Measurements from ENCODE around the gene WEE1. TPM values are rescaled to one million over a fixed set of nuclear protein-coding genes. Genes with fewer than 3 reads are reported as not detected.
"Not testable (repeated sequence)": the region's sequence is repeated elsewhere in the genome, so short reads cannot be mapped to it uniquely, and the experiment has no call there.

Gene WEE1
- polyA plus RNA-seq, 1 donor (not counting 4 experiments of a cell fraction or from before 2014, with no cell fraction given): 39.2 TPM

- H2AFZ ChIP-seq (ENCODE audit: control insufficient read depth, low read length): no peak overlapping the region
- H3K27me3 ChIP-seq (ENCODE audit: control insufficient read depth, extremely low read depth, insufficient read depth, low read length): no peaks in the 10 kb centered on the region
- no peaks in the 10 kb centered on the region for H3K79me2 ChIP-seq (ENCODE audit: control insufficient read depth, insufficient read depth, low read length)
- H3K36me3 ChIP-seq (ENCODE audit: control insufficient read depth in 2 of 2, extremely low read depth in 1 of 2, insufficient read depth in 2 of 2, low read length in 2 of 2): no peaks in the 10 kb centered on the region
- peaks cover 9% of the 10 kb centered on the region for H3K4me1 ChIP-seq (ENCODE audit: control insufficient read depth, extremely low read depth, insufficient read depth, low read length)
- H3K9ac ChIP-seq (ENCODE audit: control insufficient read depth, extremely low read depth, insufficient read depth, low read length): no peak overlapping the region
- H3K9me3 ChIP-seq (ENCODE audit: control insufficient read depth, low read depth, low read length): no peaks in the 10 kb centered on the region
- DNase-seq (ENCODE audit: low read depth, low spot score) (no peak), FAIRE-seq (no peak)
- dilution Hi-C loops (cut with MboI; ENCODE audit: extremely low pct_ligation_motif_present, low sequenced_read_pairs): no loop called here
- H3K27ac ChIP-seq (ENCODE audit: control insufficient read depth, insufficient read depth, low read length): no peak overlapping the region
- H3K4me3 ChIP-seq (ENCODE audit: control insufficient read depth in 2 of 3, extremely low read depth in 1 of 3, insufficient read depth in 2 of 3, low read depth in 1 of 3, low read length in 3 of 3): no peak overlapping the region
- no peaks in the 10 kb centered on the region for H3K9me1 ChIP-seq (ENCODE audit: control insufficient read depth, extremely low read depth, insufficient read depth, low read length)
- no peaks in the 10 kb centered on the region for H4K20me1 ChIP-seq (ENCODE audit: control insufficient read depth, extremely low read depth, insufficient read depth, low read length)
- TF ChIP-seq EZH2 (IDR thresholded peaks at IDR 0.05; ENCODE audit: low read length): no peak
- no peak for TF ChIP-seq CTCF (optimal IDR thresholded peaks at IDR 0.05 in 1 of 3, IDR thresholded peaks at IDR 0.05 in 1 of 3, conservative IDR thresholded peaks at IDR 0.05 in 1 of 3; ENCODE audit: extremely low read depth in 1 of 3, insufficient read depth in 2 of 3, low read length in 3 of 3)
- no peak overlapping the region for H3K4me2 ChIP-seq (ENCODE audit: control insufficient read depth, extremely low read depth, insufficient read depth, low read depth, low read length)
These were observed 45.5 kb downstream of the WEE1 start for GRCh38 chr11:9619004-9619403.

GRCh38 chr11:9619971-9620370 lies 46.5 kb downstream of the WEE1 start:
- Histone ChIP-seq H3K27me3 (ENCODE audit: control insufficient read depth, extremely low read depth, insufficient read depth, low read length) (no peaks in the 10 kb centered on the region), H3K4me3 (ENCODE audit: control insufficient read depth in 2 of 3, extremely low read depth in 1 of 3, insufficient read depth in 2 of 3, low read depth in 1 of 3, low read length in 3 of 3) (no peak overlapping the region), H3K4me2 (ENCODE audit: control insufficient read depth, extremely low read depth, insufficient read depth, low read depth, low read length) (no peak overlapping the region), H3K9ac (ENCODE audit: control insufficient read depth, extremely low read depth, insufficient read depth, low read length) (no peak overlapping the region), H3K9me1 (ENCODE audit: control insufficient read depth, extremely low read depth, insufficient read depth, low read length) (no peaks in the 10 kb centered on the region), H3K4me1 (ENCODE audit: control insufficient read depth, extremely low read depth, insufficient read depth, low read length) (peaks cover 3% of the 10 kb centered on the region), H3K27ac (ENCODE audit: control insufficient read depth, insufficient read depth, low read length) (no peak overlapping the region), H3K79me2 (ENCODE audit: control insufficient read depth, insufficient read depth, low read length) (no peaks in the 10 kb centered on the region), H2AFZ (ENCODE audit: control insufficient read depth, low read length) (no peak overlapping the region), H4K20me1 (ENCODE audit: control insufficient read depth, extremely low read depth, insufficient read depth, low read length) (no peaks in the 10 kb centered on the region), H3K36me3 (ENCODE audit: control insufficient read depth in 2 of 2, extremely low read depth in 1 of 2, insufficient read depth in 2 of 2, low read length in 2 of 2) (no peaks in the 10 kb centered on the region), H3K9me3 (ENCODE audit: control insufficient read depth, low read depth, low read length) (no peaks in the 10 kb centered on the region)
- TF ChIP-seq EZH2 (IDR thresholded peaks at IDR 0.05; ENCODE audit: low read length): no peak
- TF ChIP-seq CTCF (optimal IDR thresholded peaks at IDR 0.05 in 1 of 3, IDR thresholded peaks at IDR 0.05 in 1 of 3, conservative IDR thresholded peaks at IDR 0.05 in 1 of 3; ENCODE audit: extremely low read depth in 1 of 3, insufficient read depth in 2 of 3, low read length in 3 of 3): no peak
- DNase-seq (ENCODE audit: low read depth, low spot score) (no peak), FAIRE-seq (no peak)
- dilution Hi-C loops (cut with MboI; ENCODE audit: extremely low pct_ligation_motif_present, low sequenced_read_pairs): no loop called here

GRCh38 chr11:9622353-9622752 lies 48.9 kb downstream of the WEE1 start:
- H3K4me2 ChIP-seq (ENCODE audit: control insufficient read depth, extremely low read depth, insufficient read depth, low read depth, low read length); DNase-seq (ENCODE audit: low read depth, low spot score); dilution Hi-C loops (cut with MboI; ENCODE audit: extremely low pct_ligation_motif_present, low sequenced_read_pairs); H3K4me1 ChIP-seq (ENCODE audit: control insufficient read depth, extremely low read depth, insufficient read depth, low read length); H3K27ac ChIP-seq (ENCODE audit: control insufficient read depth, insufficient read depth, low read length); H2AFZ ChIP-seq (ENCODE audit: control insufficient read depth, low read length); H3K4me3 ChIP-seq (ENCODE audit: control insufficient read depth in 2 of 3, extremely low read depth in 1 of 3, insufficient read depth in 2 of 3, low read depth in 1 of 3, low read length in 3 of 3); FAIRE-seq; H3K9me1 ChIP-seq (ENCODE audit: control insufficient read depth, extremely low read depth, insufficient read depth, low read length); H3K9ac ChIP-seq (ENCODE audit: control insufficient read depth, extremely low read depth, insufficient read depth, low read length); H3K36me3 ChIP-seq (ENCODE audit: control insufficient read depth in 2 of 2, extremely low read depth in 1 of 2, insufficient read depth in 2 of 2, low read length in 2 of 2); H3K79me2 ChIP-seq (ENCODE audit: control insufficient read depth, insufficient read depth, low read length); H4K20me1 ChIP-seq (ENCODE audit: control insufficient read depth, extremely low read depth, insufficient read depth, low read length); H3K27me3 ChIP-seq (ENCODE audit: control insufficient read depth, extremely low read depth, insufficient read depth, low read length); H3K9me3 ChIP-seq (ENCODE audit: control insufficient read depth, low read depth, low read length): not testable (repeated sequence)

- H3K27me3 ChIP-seq (ENCODE audit: control insufficient read depth, extremely low read depth, insufficient read depth, low read length); H4K20me1 ChIP-seq (ENCODE audit: control insufficient read depth, extremely low read depth, insufficient read depth, low read length); H2AFZ ChIP-seq (ENCODE audit: control insufficient read depth, low read length); dilution Hi-C loops (cut with MboI; ENCODE audit: extremely low pct_ligation_motif_present, low sequenced_read_pairs); FAIRE-seq; H3K27ac ChIP-seq (ENCODE audit: control insufficient read depth, insufficient read depth, low read length); H3K9me1 ChIP-seq (ENCODE audit: control insufficient read depth, extremely low read depth, insufficient read depth, low read length); H3K79me2 ChIP-seq (ENCODE audit: control insufficient read depth, insufficient read depth, low read length); H3K36me3 ChIP-seq (ENCODE audit: control insufficient read depth in 2 of 2, extremely low read depth in 1 of 2, insufficient read depth in 2 of 2, low read length in 2 of 2); H3K9ac ChIP-seq (ENCODE audit: control insufficient read depth, extremely low read depth, insufficient read depth, low read length); H3K4me1 ChIP-seq (ENCODE audit: control insufficient read depth, extremely low read depth, insufficient read depth, low read length); DNase-seq (ENCODE audit: low read depth, low spot score); H3K4me2 ChIP-seq (ENCODE audit: control insufficient read depth, extremely low read depth, insufficient read depth, low read depth, low read length); H3K4me3 ChIP-seq (ENCODE audit: control insufficient read depth in 2 of 3, extremely low read depth in 1 of 3, insufficient read depth in 2 of 3, low read depth in 1 of 3, low read length in 3 of 3); H3K9me3 ChIP-seq (ENCODE audit: control insufficient read depth, low read depth, low read length): not testable (repeated sequence)
These were observed 49.6 kb downstream of the WEE1 start for GRCh38 chr11:9623053-9623452.
